NCI-H128 (cell line): Measurements from ENCODE around the gene CFD.
"Not testable (repeated sequence)": the region's sequence is repeated elsewhere in the genome, so short reads cannot be mapped to it uniquely, and the experiment has no call there.

Source experiments
- DNase-seq: peaks from one replicate; lab custom pipeline; 2025; ENCODE audit not compliant: unreplicated experiment; lab: John Stamatoyannopoulos, UW

Gene CFD

DNA sequence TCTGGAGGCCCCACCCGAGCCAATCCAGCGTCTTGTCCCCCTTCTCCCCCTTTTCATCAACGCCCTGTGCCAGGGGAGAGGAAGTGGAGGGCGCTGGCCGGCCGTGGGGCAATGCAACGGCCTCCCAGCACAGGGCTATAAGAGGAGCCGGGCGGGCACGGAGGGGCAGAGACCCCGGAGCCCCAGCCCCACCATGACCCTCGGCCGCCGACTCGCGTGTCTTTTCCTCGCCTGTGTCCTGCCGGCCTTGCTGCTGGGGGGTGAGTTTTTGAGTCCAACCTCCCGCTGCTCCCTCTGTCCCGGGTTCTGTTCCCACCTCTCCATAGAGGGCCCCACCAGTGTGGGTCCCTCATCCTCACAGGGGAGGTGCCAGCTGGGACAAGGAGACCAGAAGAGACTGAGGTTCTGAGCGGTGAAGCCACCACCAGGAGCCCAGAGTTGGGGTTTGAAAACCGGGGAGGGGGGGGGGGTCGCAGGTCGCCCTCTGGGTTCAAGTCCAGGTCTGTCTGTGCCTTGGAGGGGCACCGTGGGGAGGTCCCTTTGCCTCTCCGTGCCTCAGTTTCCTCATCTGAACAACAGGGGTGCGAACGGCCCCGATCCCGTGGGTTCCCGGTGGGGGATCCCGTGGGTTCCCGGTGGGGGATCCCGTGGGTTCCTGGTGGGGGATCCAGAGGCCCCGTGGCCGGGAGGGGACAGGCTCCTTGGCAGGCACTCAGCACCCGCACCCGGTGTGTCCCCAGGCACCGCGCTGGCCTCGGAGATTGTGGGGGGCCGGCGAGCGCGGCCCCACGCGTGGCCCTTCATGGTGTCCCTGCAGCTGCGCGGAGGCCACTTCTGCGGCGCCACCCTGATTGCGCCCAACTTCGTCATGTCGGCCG lies 7.1 kb upstream of the CFD start, which contains the start of gene ELANE:
TSS of gene ELANE (plus strand) at position 168 of the 878 bp plus-strand sequence. CDS start at position 194, 26 bp downstream.
- no peak for DNase-seq

DNA sequence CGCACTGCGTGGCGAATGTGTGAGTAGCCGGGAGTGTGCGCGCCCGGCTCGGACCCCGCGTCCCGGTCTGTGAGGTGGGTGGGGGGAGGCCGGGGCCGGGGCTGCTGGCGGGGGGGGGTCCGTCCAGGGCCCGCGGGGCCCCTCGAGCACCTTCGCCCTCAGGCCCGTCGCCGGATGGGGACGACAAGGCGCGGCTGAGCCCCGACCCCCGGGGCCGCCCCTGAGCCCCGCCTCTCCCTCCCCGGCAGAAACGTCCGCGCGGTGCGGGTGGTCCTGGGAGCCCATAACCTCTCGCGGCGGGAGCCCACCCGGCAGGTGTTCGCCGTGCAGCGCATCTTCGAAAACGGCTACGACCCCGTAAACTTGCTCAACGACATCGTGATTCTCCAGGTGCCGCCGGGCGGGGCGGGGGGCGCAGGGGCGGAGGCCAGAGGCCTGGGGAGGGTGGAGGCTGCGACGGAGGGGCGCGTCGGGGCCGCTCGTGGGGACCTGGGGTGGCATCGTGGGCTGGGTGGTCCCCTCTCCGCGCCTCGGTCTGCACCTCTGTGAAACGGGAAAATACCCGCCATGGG lies 6.4 kb upstream of the CFD start:
- DNase-seq, result no peak

DNA sequence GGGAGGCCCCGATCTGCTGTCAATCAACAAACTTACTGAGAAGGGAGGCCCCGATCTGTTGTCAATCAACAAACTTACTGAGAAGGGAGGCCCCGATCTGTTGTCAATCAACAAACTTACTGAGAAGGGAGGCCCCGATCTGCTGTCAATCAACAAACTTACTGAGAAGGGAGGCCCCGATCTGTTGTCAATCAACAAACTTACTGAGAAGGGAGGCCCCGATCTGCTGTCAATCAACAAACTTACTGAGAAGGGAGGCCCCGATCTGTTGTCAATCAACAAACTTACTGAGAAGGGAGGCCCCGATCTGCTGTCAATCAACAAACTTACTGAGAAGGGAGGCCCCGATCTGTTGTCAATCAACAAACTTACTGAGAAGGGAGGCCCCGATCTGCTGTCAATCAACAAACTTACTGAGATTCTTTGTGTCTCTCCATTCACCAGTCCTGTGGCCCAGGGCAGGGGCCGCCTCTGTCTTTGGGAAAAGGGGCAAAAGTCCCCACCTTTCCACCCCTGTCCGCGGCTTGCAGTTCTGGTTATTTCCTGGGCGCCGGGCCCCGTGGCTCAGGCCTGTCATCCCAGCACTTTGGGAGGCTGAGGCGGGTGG lies 5.7 kb upstream of the CFD start:
- DNase-seq, result not testable (repeated sequence)

DNA sequence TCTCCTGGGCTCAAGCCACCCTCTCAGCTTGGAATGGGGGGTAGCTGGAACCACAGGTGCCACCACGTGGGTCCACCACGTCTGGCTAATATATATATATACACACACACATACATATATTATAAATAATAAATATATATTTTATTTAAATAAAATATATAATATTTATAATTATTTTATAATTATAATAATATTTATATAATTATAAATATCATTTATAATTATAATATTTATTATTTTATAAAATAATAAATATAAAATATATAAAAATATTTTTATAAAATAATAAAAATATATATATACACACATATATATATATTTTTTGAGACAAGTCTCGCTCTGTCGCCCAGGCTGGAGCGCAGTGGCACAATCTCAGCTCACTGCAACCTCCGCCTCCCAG lies 4.9 kb upstream of the CFD start:
- no peak for DNase-seq

DNA sequence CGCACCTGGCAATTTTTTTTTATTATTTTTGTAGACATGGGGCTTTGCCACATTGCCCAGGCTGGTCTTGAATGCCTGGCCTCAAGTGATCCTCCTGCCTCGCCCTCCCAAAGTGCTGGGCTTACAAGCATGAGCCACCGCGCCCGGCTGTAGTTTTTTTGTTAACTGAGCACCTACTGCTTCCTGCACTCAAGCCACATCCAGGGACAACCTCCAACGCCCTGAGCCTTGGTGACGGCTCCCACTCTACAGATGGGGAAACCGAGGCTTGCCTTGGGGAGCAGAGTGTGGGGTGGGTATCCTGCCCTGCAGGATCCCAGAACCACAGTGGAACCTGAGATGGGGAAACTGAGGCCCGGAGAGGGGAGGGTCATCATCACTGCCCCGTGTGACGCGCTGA lies 4.3 kb upstream of the CFD start:
- no peak for DNase-seq

DNA sequence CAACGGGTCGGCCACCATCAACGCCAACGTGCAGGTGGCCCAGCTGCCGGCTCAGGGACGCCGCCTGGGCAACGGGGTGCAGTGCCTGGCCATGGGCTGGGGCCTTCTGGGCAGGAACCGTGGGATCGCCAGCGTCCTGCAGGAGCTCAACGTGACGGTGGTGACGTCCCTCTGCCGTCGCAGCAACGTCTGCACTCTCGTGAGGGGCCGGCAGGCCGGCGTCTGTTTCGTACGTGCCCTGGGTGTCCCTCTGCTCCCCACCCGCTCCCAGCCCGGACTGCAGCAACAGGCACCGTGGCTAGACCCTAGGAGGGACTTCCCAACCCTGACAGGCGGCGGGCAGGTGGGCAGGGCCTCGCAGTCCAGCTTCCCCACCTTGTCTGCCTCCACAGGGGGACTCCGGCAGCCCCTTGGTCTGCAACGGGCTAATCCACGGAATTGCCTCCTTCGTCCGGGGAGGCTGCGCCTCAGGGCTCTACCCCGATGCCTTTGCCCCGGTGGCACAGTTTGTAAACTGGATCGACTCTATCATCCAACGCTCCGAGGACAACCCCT lies 3.8 kb upstream of the CFD start:
- no peak for DNase-seq

DNA sequence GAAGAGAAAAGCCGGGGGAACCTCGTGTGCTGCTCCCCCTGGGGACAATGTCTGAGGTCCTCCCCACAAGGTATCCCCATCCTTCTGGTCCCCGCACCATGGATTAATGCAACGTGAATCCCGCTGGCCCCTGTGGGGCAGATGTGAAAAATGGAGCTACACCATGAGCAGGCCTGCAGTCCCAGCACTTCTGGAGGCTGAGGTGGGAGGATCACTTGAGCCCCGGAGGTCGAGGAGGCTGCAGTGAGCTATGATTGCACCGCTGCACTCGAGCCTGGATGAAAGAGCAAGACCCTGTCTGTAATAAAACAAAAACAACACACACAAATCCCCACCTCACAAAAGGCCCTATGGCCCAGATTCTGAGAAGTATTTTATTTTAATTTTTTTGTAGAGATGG lies 1.2 kb upstream of the CFD start:
- DNase-seq, result no peak

DNA sequence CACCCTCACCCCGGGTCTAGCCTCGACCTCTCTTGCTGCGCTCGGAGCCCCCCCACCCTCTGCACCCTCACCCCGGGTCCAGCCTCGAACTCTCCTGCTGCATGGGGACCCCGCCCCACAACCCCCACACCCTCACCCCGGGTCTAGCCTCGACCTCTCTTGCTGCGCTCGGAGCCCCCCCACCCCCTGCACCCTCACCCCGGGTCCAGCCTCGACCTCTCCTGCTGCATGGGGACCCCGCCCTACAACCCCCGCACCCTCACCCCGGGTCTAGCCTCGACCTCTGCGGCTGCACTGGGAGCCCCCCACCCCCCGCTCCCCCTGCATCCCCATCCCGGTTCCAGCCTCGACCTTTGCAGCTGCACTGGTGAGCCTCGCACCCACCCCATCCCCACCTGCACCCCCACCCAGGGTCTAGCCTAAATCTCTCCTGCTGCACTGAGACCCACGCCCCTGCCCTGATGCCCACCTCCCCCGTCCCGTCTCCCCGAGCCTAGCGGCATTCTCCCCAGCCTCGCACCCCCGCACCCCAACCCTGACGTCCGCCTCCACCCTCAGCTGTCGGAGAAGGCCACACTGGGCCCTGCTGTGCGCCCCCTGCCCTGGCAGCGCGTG lies 1.8 kb downstream of the CFD start:
- no peak for DNase-seq

DNA sequence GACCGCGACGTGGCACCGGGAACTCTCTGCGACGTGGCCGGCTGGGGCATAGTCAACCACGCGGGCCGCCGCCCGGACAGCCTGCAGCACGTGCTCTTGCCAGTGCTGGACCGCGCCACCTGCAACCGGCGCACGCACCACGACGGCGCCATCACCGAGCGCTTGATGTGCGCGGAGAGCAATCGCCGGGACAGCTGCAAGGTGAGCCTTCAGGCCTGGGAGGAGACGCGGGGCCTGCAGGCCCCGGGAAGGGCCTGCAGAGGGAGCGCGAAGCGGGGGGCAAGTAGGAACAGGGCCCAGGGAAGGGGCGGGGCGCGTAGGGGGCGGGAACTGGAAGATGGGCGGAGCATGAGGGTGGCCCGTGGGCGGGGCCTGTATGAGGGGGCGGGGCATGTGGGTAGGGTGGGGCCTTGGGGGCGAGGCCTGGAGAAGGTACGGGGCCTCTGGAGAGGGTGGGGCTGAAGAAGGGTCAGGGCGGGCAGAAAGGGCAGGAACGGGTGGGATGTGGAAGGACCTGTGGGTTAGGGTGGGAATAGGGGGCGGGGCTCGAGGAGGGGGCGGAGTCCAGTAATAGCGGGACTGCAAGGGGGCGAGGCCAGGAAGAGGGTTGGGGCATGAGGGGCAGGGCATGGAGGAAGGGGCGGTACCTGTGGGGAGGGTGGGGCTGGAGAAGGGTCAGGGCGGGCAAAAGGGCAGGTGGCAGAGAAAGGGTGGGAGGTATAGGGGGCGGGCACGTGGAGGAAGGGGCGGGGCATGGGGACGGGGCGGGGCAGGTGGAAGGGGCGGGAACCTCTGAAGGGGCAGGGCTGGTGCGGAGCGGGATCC lies 2.5 kb downstream of the CFD start:
- no peak for DNase-seq

DNA sequence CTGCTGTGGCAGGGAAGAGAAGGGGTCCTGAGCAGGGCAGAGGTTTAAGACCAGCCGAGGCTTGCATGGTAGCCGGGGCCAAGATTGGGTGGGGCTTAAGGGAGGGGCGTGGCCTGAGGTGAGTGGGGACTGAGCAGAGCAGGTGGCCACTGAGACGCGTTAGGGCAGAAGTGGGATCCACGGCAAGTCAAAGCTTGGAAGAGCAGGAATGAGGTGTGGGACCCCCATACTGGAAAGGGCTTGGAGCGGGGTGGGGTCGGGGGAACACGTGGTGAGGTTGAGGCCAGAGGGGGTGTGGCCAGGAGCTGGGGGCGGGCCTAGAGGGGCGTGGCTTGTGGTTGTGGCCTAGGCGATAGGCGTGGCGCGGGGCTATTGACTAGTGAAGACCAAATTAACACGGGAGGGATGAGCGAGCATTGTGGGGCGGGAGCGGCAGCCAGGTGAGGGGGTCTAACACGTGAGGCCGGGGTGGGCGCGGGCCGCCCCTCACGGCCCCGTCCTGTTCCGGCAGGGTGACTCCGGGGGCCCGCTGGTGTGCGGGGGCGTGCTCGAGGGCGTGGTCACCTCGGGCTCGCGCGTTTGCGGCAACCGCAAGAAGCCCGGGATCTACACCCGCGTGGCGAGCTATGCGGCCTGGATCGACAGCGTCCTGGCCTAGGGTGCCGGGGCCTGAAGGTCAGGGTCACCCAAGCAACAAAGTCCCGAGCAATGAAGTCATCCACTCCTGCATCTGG lies 3.3 kb downstream of the CFD start:
- DNase-seq, result no peak

DNA sequence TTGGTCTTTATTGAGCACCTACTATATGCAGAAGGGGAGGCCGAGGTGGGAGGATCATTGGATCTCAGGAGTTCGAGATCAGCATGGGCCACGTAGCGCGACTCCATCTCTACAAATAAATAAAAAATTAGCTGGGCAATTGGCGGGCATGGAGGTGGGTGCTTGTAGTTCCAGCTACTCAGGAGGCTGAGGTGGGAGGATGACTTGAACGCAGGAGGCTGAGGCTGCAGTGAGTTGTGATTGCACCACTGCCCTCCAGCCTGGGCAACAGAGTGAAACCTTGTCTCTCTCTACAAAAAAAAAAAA lies 3.8 kb downstream of the CFD start:
- DNase-seq, result no peak

DNA sequence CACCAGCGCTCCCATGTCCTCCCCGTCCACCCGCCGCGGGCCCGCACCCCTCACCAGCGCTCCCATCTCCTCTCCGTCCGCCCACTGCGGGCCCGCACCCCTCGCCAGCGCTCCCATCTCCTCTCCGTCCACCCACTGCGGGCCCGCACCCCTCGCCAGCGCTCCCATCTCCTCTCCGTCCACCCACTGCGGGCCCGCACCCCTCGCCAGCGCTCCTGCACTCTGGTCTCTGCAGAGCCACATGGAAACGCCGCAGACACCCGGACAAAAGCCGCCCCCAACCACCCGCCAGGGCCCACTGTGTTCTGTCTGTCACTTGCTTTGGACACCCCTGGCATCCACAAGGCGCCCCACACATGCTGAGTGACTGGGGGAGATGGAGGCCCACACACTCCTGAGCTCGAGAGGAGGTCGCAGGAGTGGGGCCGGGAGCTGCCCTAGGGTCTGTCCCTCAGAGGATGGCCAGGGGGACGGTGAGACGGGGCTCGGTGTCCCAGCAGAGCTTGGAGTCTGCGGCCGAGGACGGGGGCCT lies 7.4 kb downstream of the CFD start:
- DNase-seq, result no peak

DNA sequence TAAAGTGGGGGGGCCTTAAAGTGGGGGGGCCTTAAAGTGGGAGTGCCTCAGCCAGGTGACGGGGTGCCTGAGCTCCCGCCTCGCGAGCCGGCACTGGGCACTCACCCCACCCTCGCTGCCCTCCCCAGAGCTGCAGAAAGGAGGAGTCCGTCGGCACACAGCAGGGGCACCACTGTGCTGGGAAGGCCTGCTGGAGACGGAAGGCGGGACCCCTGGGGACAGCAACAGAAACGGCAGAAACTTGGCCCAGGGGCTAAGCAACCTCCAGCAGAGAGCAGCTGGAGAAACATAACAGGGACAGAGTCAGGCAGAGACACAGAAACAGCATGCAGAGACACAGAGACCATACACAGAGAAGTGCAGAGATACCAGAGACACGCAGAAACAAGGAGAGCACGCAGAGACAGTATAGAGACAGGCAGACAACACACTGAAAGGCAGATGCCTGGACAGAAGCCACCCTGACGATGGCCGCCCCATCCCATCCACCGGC lies 7.9 kb downstream of the CFD start:
- no peak for DNase-seq

DNA sequence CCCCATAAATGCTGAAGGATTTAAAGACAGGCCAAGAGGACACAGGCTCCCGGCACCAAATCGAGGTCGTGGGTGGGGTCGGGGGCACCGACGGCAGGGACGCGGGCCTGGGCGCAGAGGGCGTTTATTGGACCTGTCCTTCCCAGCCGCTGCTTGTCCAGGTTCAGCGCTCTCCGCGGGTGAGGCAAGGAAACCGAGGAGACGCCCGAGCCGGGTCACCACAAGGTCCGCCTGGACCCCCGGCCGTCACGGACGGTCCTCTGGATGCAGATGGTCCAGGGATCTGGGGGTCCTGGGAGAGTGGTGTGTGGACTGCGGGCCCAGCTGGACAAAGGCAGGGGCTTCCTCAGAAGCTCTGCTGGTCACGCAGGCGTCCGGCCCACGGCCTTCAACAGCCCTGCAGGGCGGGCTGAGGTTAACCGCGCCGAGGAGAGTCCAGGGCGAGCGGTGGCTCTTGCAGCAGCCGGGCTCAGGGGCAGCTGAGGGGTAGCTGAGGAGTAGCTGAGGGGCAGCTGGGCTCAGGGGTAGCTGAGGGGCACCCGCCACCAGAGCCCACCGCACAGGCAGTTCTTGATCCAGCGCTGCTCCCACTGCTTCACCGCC lies 8.5 kb downstream of the CFD start:
- no peak for DNase-seq

DNA sequence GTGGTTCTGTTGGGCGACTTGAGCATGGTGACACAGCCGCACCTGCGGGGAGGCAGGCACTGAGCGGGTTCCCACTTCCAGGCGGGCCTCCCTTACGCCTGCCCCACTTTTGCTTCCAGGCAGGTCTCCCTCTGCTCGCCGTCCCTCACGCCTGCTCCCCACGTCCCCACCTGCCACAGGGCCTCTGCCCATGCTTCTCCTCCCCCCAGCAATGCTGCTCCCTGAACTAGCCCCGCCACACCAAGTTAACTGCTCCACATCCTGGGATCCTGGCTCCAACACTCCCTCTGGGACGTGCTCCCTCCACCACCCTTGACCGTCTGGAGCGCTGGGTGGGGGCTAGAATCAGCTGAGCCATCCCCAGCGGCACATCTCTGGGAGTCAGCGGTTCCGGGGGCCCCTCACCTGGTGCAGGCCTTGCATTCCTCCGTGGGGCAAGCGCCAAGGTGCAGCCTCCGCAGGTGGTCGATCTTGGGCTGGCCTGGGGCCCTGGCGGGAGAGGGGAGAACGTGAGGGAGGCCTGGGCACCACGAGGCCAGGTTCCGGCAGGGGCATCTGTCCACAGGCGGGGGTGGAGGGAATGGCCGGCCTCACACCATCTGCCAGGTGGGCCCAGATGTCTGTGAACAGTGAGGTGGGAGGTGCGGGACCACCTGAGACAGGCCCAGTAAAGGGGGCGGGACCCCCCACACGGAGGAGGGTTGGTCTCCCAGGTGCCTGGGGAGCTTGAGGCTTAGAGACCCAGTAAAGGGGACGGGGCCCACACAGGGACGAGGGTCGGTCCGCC lies 9.2 kb downstream of the CFD start:
- no peak for DNase-seq

DNA sequence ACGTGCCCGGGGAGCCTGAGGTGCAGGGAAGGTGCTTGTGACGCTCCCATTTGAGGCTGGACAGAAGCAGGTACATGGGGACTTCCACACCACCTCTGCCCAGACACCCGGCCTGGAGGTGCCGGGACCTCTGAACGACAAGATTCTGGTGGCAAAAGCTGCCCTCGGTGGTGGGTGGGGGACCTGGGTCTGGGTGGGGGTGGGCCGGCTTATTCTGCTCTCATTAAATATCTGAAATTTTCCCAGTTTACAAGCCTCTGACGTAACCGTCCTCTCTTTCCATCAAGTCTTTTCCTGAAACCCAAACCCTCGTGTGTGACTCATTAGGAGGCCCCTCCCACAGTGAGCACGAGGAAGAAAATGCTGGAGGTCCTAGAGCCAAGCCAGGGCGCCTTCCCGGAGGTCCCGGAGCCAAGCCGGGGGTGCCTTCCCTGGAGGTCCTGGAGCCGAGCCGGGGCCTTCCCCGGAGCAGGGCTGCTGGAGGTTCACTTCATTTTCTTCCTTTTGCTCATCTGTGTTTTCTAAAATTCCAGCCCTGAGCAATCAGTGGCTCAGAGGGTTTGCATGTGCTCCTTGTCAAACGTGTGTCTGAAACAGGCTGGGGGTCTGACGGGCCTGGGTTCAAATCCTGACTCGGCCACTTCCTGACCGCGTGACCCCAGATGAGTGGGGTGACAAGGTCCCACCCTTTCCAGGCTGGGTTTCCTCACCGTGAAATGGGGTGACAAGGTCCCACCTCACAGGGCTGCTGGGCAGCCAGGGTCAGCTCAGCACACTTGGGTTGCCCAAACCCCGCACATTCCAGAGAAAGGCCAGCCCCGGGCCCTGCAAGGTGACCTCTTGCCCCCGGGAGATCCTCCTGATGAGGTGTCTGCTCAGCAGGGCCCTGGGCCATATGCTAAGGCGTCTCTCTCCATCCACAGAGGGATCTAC lies 10.0 kb downstream of the CFD start:
- DNase-seq, result no peak

DNA sequence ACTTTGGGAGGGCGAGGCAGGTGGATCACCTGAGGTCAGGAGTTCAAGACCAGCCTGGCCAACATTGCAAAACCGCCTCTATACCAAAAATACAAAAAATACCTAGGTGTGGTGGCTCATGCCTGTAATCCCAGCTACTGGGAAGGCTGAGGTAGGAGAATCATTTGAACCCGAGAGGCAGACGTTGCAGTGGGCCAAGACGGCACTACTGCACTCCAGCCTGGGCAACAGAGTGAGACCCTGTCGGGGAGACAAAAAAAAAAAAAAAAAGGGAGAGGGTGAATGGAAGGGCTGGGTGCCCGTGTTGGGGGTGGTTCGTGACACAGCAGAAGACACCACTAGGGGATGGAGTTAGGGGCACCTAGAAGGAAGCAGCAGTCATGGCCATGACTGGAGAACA lies 10.8 kb downstream of the CFD start:
- no peak for DNase-seq
